ENCODE data around the gene ENPP3.

DNA sequence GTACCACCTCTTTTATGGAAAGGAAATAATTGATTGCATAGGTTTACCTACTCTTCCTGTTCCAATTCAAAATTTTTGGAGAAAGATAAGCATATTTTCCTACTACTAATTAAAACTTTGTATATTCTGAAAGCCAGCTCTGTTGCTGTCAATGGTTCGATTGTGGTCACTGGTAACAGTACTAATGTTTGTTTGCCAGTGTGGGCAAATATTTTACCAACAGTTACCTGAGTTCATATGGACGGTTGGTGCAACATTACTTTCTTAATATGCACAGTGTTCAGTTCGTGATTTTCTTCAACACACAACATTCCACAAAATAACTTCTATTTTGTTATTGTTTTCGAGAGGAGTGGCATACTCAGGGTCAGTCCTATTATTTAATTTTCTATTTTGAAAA lies 90.8 kb downstream of the ENPP3 start:
- no peak for TF ChIP-seq ZNF274 (IDR thresholded peaks at IDR 0.05; ENCODE audit: low read length)
- TF ChIP-seq ZNF274 (tag by site-specific recombination; IDR thresholded peaks at IDR 0.05; ENCODE audit: borderline replicate concordance): no peak
- no peak for TF ChIP-seq PATZ1 (tag by site-specific recombination; IDR thresholded peaks at IDR 0.05)
- TF ChIP-seq KLF9 (tag by site-specific recombination; IDR thresholded peaks at IDR 0.05; ENCODE audit: low read depth): no peak
- TF ChIP-seq KLF10 (tag by site-specific recombination; IDR thresholded peaks at IDR 0.05): no peak
- TF ChIP-seq YY1 (tag by site-specific recombination; IDR thresholded peaks at IDR 0.05): no peak
